Activated CD8-positive, alpha-beta memory T cell treated with anti-CD3 and anti-CD28 coated beads, Interleukin-2, amount 50 U/mL, for 24 hours (primary cell): ENCODE data around the gene PCBP4.
"Not testable (repeated sequence)": the region's sequence is repeated elsewhere in the genome, so short reads cannot be mapped to it uniquely, and the experiment has no call there.

Experiments
- DNase-seq: peaks from one replicate; pipeline ENCODE4 v3.0.0-alpha.2; 2020; ENCODE audit errors: extremely low read depth

The PCBP4 gene

GRCh38 chr3:51994530-51994929, 27.3 kb upstream of the PCBP4 start:
- no peak for DNase-seq

GRCh38 chr3:51993657-51994056, 26.4 kb upstream of the PCBP4 start:
- not testable (repeated sequence) for DNase-seq

- DNase-seq: no peak
These were observed 24.9 kb upstream of the PCBP4 start for GRCh38 chr3:51992017-51992682.

- DNase-seq: not testable (repeated sequence)
These were observed 23.3 kb upstream of the PCBP4 start for GRCh38 chr3:51990501-51990971.

GRCh38 chr3:51988286-51989146, 21.3 kb upstream of the PCBP4 start:
- DNase-seq: no peak

GRCh38 chr3:51987568-51987967, 20.3 kb upstream of the PCBP4 start:
- DNase-seq: no peak

GRCh38 chr3:51986010-51986947, 19.0 kb upstream of the PCBP4 start:
- no peak for DNase-seq

- DNase-seq: no peak
These were observed 17.8 kb upstream of the PCBP4 start for GRCh38 chr3:51985063-51985462.

GRCh38 chr3:51984269-51984647, 17.0 kb upstream of the PCBP4 start:
- DNase-seq: no peak

- no peak for DNase-seq
These were observed 16.5 kb upstream of the PCBP4 start for GRCh38 chr3:51983578-51984268.

GRCh38 chr3:51982838-51983577, 15.8 kb upstream of the PCBP4 start, which contains the start of gene ACY1:
Gene ACY1 (plus strand): TSS chr3:51983535. CDS start chr3:51984065, 530 bp downstream.
- peak; percentile 64 for DNase-seq

GRCh38 chr3:51982352-51982837, 15.1 kb upstream of the PCBP4 start:
- no peak for DNase-seq

GRCh38 chr3:51980253-51980652, 13.0 kb upstream of the PCBP4 start:
- DNase-seq: no peak

- DNase-seq: no peak
These were observed 10.9 kb upstream of the PCBP4 start for GRCh38 chr3:51978143-51978502.

GRCh38 chr3:51977446-51978142, 10.3 kb upstream of the PCBP4 start:
- no peak for DNase-seq

- no peak for DNase-seq
These were observed 8.7 kb upstream of the PCBP4 start for GRCh38 chr3:51975852-51976549.

GRCh38 chr3:51974963-51975851, 8.0 kb upstream of the PCBP4 start, which contains the start of gene ABHD14A:
Gene ABHD14A (plus strand): TSS chr3:51975064. CDS start chr3:51975136, 72 bp downstream.
- DNase-seq: no peak
